Neural cell (in vitro differentiated cells): ENCODE measurements around the gene TNKS1BP1.

Experiments
- EP300 ChIP-seq: fragments of 450-650 bp; conservative IDR thresholded peaks from 2 replicates; pipeline ENCODE4 v1.6.1; 2014; ENCODE audit warnings: antibody characterized with exemption, mild to moderate bottlenecking, moderate library complexity; ENCODE audit not compliant: poor library complexity, severe bottlenecking
- POLR2AphosphoS5 ChIP-seq: IDR thresholded peaks from 2 replicates; pipeline ENCODE4 v1.6.1; 2012
- SMC3 ChIP-seq: fragments of 450-650 bp; conservative IDR thresholded peaks from 2 replicates; pipeline ENCODE4 v1.6.1; 2014; ENCODE audit warnings: antibody characterized with exemption, mild to moderate bottlenecking, moderate library complexity; ENCODE audit not compliant: poor library complexity
- TF ChIP-seq, protein P1 (sequence below): fragments of 450-650 bp; IDR thresholded peaks from 2 replicates; pipeline ENCODE4 v1.5.1; 2014; ENCODE audit warnings: antibody characterized with exemption, mild to moderate bottlenecking, moderate library complexity; ENCODE audit not compliant: poor library complexity, severe bottlenecking
- TF ChIP-seq, protein P2 (sequence below): IDR thresholded peaks from 2 replicates; pipeline ENCODE4 v1.6.1; 2012; ENCODE audit warnings: borderline replicate concordance

DNA sequence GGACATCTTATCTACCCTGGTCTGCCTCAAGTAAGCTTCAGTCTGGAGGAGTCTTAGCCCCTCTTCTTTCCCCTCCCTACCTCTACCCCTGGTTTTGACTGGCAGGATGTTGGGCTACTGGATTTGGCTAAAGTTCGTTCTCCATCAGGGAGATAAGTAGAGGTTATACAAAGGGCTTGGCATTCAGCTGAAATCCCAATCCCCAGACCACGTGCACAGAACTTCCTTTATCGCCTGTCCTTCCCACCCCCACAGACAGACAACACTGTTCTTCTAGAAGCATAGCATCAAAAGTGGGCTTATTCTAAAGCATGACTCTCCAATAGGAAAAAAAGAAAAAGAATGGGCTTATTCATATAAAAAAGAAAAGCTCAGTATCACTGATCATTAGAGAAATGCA lies 48.4 kb upstream of the TNKS1BP1 start:
- TF ChIP-seq, protein P1, sequence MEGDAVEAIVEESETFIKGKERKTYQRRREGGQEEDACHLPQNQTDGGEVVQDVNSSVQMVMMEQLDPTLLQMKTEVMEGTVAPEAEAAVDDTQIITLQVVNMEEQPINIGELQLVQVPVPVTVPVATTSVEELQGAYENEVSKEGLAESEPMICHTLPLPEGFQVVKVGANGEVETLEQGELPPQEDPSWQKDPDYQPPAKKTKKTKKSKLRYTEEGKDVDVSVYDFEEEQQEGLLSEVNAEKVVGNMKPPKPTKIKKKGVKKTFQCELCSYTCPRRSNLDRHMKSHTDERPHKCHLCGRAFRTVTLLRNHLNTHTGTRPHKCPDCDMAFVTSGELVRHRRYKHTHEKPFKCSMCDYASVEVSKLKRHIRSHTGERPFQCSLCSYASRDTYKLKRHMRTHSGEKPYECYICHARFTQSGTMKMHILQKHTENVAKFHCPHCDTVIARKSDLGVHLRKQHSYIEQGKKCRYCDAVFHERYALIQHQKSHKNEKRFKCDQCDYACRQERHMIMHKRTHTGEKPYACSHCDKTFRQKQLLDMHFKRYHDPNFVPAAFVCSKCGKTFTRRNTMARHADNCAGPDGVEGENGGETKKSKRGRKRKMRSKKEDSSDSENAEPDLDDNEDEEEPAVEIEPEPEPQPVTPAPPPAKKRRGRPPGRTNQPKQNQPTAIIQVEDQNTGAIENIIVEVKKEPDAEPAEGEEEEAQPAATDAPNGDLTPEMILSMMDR, result no peak
- TF ChIP-seq POLR2AphosphoS5 (no peak), SMC3 (no peak), EP300 (no peak)
- TF ChIP-seq, protein P2, sequence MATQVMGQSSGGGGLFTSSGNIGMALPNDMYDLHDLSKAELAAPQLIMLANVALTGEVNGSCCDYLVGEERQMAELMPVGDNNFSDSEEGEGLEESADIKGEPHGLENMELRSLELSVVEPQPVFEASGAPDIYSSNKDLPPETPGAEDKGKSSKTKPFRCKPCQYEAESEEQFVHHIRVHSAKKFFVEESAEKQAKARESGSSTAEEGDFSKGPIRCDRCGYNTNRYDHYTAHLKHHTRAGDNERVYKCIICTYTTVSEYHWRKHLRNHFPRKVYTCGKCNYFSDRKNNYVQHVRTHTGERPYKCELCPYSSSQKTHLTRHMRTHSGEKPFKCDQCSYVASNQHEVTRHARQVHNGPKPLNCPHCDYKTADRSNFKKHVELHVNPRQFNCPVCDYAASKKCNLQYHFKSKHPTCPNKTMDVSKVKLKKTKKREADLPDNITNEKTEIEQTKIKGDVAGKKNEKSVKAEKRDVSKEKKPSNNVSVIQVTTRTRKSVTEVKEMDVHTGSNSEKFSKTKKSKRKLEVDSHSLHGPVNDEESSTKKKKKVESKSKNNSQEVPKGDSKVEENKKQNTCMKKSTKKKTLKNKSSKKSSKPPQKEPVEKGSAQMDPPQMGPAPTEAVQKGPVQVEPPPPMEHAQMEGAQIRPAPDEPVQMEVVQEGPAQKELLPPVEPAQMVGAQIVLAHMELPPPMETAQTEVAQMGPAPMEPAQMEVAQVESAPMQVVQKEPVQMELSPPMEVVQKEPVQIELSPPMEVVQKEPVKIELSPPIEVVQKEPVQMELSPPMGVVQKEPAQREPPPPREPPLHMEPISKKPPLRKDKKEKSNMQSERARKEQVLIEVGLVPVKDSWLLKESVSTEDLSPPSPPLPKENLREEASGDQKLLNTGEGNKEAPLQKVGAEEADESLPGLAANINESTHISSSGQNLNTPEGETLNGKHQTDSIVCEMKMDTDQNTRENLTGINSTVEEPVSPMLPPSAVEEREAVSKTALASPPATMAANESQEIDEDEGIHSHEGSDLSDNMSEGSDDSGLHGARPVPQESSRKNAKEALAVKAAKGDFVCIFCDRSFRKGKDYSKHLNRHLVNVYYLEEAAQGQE, result no peak
